IMR-90 (cell line): ENCODE measurements around the gene COL4A3. TPM values are rescaled to one million over a fixed set of nuclear protein-coding genes. Genes with fewer than 3 reads are reported as not detected.

Experiments used
- ATAC-seq: fragments of 200-7000 bp; cut with Tn5 transposase; 2 replicates; pipeline ENCODE4 v1.9.1; 2020; ENCODE audit warnings: low read depth, mild to moderate bottlenecking, moderate library complexity
- BruUV-seq: library from RNA; stranded (reverse); fragments of 400-500 nt; replicated peaks from 2 replicates; lab custom pipeline; 2021; lab: Mats Ljungman, UMichigan
- CTCF ChIA-PET: fragments of 300-600 bp; formaldehyde crosslinking; extraction: SDS; loops from one replicate; lab custom pipeline; 2021; ENCODE audit warnings: antibody characterized with exemption; lab: Yijun Ruan, JAX
- POLR2A ChIA-PET: fragments of 300-600 bp; sonication (Branson Sonifier 250); formaldehyde crosslinking; loops from one replicate; lab custom pipeline; 2022; ENCODE audit warnings: antibody characterized with exemption; ENCODE audit not compliant: unreplicated experiment; lab: Charles Lee
- DNase-seq: peaks from one replicate; pipeline ENCODE4 v3.0.0; 2013
- H2AFZ ChIP-seq: replicated peaks from 2 replicates; pipeline ENCODE3; 2013; ENCODE audit warnings: low read length, mild to moderate bottlenecking; ENCODE audit not compliant: poor library complexity
- H2AK5ac ChIP-seq: 2 replicates; pipeline ENCODE4 v1.6.1; 2013; ENCODE audit warnings: low read depth, low read length, inconsistent platforms
- H2AK9ac ChIP-seq: replicated peaks from 2 replicates; pipeline ENCODE3; 2013; ENCODE audit warnings: mild to moderate bottlenecking, low read depth, low read length, moderate library complexity; ENCODE audit not compliant: poor library complexity
- H2BK120ac ChIP-seq: 2 replicates; pipeline ENCODE4 v1.6.1; 2013; ENCODE audit warnings: low read depth, low read length, inconsistent platforms
- H2BK15ac ChIP-seq: 3 replicates; pipeline ENCODE4 v1.6.1; 2013; ENCODE audit warnings: low read depth, low read length, inconsistent platforms
- H2BK20ac ChIP-seq: 2 replicates; pipeline ENCODE4 v1.6.1; 2013; ENCODE audit warnings: low read depth, mild to moderate bottlenecking, inconsistent platforms, low read length, moderate library complexity
- H2BK5ac ChIP-seq: 2 replicates; pipeline ENCODE4 v1.6.1; 2013; ENCODE audit warnings: mild to moderate bottlenecking, low read depth, low read length, inconsistent platforms; ENCODE audit not compliant: poor library complexity, severe bottlenecking
- H3K14ac ChIP-seq: replicated peaks from 2 replicates; pipeline ENCODE4 v1.6.1; 2013; ENCODE audit warnings: low read depth, low read length, inconsistent platforms
- H3K18ac ChIP-seq: 2 replicates; pipeline ENCODE4 v1.6.1; 2013; ENCODE audit warnings: low read depth, low read length, control low read depth
- H3K23ac ChIP-seq: 2 replicates; pipeline ENCODE4 v1.6.1; 2013; ENCODE audit warnings: low read depth, low read length, inconsistent platforms
- H3K27ac ChIP-seq: 2 replicates; pipeline ENCODE4 v1.5.1; 2013; ENCODE audit warnings: mild to moderate bottlenecking, control low read depth, low read length; ENCODE audit not compliant: insufficient read depth
- H3K27me3 ChIP-seq: 2 replicates; pipeline ENCODE4 v1.6.1; 2013; ENCODE audit warnings: low read length; ENCODE audit not compliant: control insufficient read depth, insufficient read depth
- H3K36me3 ChIP-seq: 2 replicates; pipeline ENCODE4 v1.6.1; 2013; ENCODE audit warnings: low read length, mixed read lengths; ENCODE audit not compliant: control insufficient read depth, insufficient read depth
- H3K4ac ChIP-seq: 2 replicates; pipeline ENCODE4 v1.6.1; 2013; ENCODE audit warnings: low read depth, low read length, inconsistent platforms
- H3K4me1 ChIP-seq: 2 replicates; pipeline ENCODE4 v1.6.1; 2013; ENCODE audit warnings: low read length, mixed read lengths; ENCODE audit not compliant: control insufficient read depth, insufficient read depth
- H3K4me2 ChIP-seq: 2 replicates; pipeline ENCODE4 v1.6.1; 2013; ENCODE audit warnings: low read depth, mild to moderate bottlenecking, control low read depth, low read length, moderate library complexity
- H3K4me3 ChIP-seq: 2 replicates; pipeline ENCODE4 v1.5.1; 2013; ENCODE audit warnings: low read depth, mild to moderate bottlenecking, control low read depth, low read length, moderate library complexity; ENCODE audit not compliant: insufficient read depth
- H3K56ac ChIP-seq: 2 replicates; pipeline ENCODE4 v1.6.1; 2013; ENCODE audit warnings: low read length, inconsistent platforms; ENCODE audit not compliant: insufficient read depth; ENCODE audit errors: extremely low read depth
- H3K79me1 ChIP-seq, 2 experiments: 2 replicates each; pipeline ENCODE4 v1.6.1; 2013; ENCODE audit warnings: low read length in 2 of 2, inconsistent platforms in 1 of 2, low read depth in 1 of 2
- H3K9ac ChIP-seq: 2 replicates; pipeline ENCODE4 v1.6.1; 2013; ENCODE audit warnings: low read depth, low read length, control low read depth
- H3K9me1 ChIP-seq: 2 replicates; pipeline ENCODE4 v1.6.1; 2013; ENCODE audit warnings: low read length, inconsistent platforms; ENCODE audit not compliant: insufficient read depth
- H3K9me3 ChIP-seq: 2 replicates; pipeline ENCODE4 v1.6.1; 2013; ENCODE audit warnings: low read length; ENCODE audit not compliant: control insufficient read depth, insufficient read depth
- H4K20me1 ChIP-seq: 2 replicates; pipeline ENCODE4 v1.6.1; 2013; ENCODE audit warnings: low read length, inconsistent platforms; ENCODE audit not compliant: insufficient read depth
- H4K5ac ChIP-seq: 2 replicates; pipeline ENCODE4 v1.6.1; 2013; ENCODE audit warnings: mild to moderate bottlenecking, low read depth, low read length, control low read depth
- H4K8ac ChIP-seq, 2 experiments: 2 replicates each; pipeline ENCODE4 v1.6.1; 2013; ENCODE audit warnings: low read depth in 2 of 2, low read length in 2 of 2, control low read depth in 1 of 2, inconsistent platforms in 1 of 2
- H4K91ac ChIP-seq: 2 replicates; pipeline ENCODE4 v1.6.1; 2013; ENCODE audit warnings: low read depth, low read length, inconsistent platforms; ENCODE audit not compliant: insufficient read depth
- BHLHE40 ChIP-seq: fragments of 150-350 bp; IDR thresholded peaks from 2 replicates; pipeline ENCODE4 v1.6.1; 2016; ENCODE audit warnings: mild to moderate bottlenecking, low read depth, low read length
- CEBPB ChIP-seq: IDR thresholded peaks from 2 replicates; pipeline ENCODE4 v1.6.1; 2012; ENCODE audit warnings: low read depth, low read length, improper control_type of control experiment
- CHD1 ChIP-seq: IDR thresholded peaks from 2 replicates; pipeline ENCODE4 v1.6.1; 2012; ENCODE audit warnings: low read depth, low read length, improper control_type of control experiment
- FOS ChIP-seq: fragments of 150-350 bp; IDR thresholded peaks from 2 replicates; pipeline ENCODE4 v1.6.1; 2016; ENCODE audit warnings: low read depth, low read length
- MAFK ChIP-seq: IDR thresholded peaks from 2 replicates; pipeline ENCODE4 v1.6.1; 2012; ENCODE audit warnings: low read depth, low read length, improper control_type of control experiment
- MAZ ChIP-seq: IDR thresholded peaks from 2 replicates; pipeline ENCODE4 v1.6.1; 2012; ENCODE audit warnings: low read depth, mild to moderate bottlenecking, low read length, improper control_type of control experiment, moderate library complexity, borderline replicate concordance
- MXI1 ChIP-seq: IDR thresholded peaks from 2 replicates; pipeline ENCODE4 v1.6.1; 2012; ENCODE audit warnings: low read depth, mild to moderate bottlenecking, low read length, moderate library complexity, borderline replicate concordance
- NFE2L2 ChIP-seq: fragments of 150-350 bp; IDR thresholded peaks from 2 replicates; pipeline ENCODE4 v1.6.1; 2016; ENCODE audit warnings: low read depth, mild to moderate bottlenecking, low read length
- POLR2A ChIP-seq: IDR thresholded peaks from 2 replicates; pipeline ENCODE4 v1.6.1; 2012; ENCODE audit warnings: mild to moderate bottlenecking, low read depth, low read length
- RAD21 ChIP-seq: IDR thresholded peaks from 2 replicates; pipeline ENCODE4 v1.6.1; 2012; ENCODE audit warnings: low read length, improper control_type of control experiment
- RCOR1 ChIP-seq: IDR thresholded peaks from 2 replicates; pipeline ENCODE4 v1.6.1; 2012; ENCODE audit warnings: mild to moderate bottlenecking, low read length, improper control_type of control experiment; ENCODE audit not compliant: insufficient replicate concordance
- RFX5 ChIP-seq: IDR thresholded peaks from 2 replicates; pipeline ENCODE4 v1.8.0; 2012; ENCODE audit warnings: low read depth, mild to moderate bottlenecking, low read length, moderate library complexity
- SMC3 ChIP-seq: fragments of 150-350 bp; IDR thresholded peaks from 2 replicates; pipeline ENCODE4 v1.6.1; 2016; ENCODE audit warnings: low read depth, mild to moderate bottlenecking, antibody characterized with exemption, low read length, moderate library complexity
- WGBS, 2 experiments: methylation state at CpG; one replicate each; pipeline versions ENCODE4 v1.1.5 to v1.1.7; 2013; ENCODE audit warnings: missing lambda C conversion rate in 2 of 2; ENCODE audit not compliant: insufficient read length in 1 of 2; ENCODE audit errors: extremely low coverage in 2 of 2; 5-methylcytosine and 5-hydroxymethylcytosine counted together
- dilution Hi-C: fragments of 300-500 bp; cut with HindIII; formaldehyde crosslinking; loops from one replicate; pipeline ENCODE4 v1.14.3; 2018; ENCODE audit warnings: low sequenced_read_pairs; ENCODE audit not compliant: unreplicated experiment
- in situ Hi-C: fragments of 300-500 bp; cut with MboI; formaldehyde crosslinking; loops from 3 replicates; pipeline ENCODE4 v1.14.3; 2019; ENCODE audit warnings: low sequenced_read_pairs, inconsistent platforms, mixed read lengths
- intact Hi-C: fragments of 100-400 bp; cut with micrococcal nuclease; formaldehyde crosslinking; loops from 2 replicates; pipeline ENCODE4 v1.10.0; 2022
- polyA plus RNA-seq, 3 experiments: library from polyadenylated mRNA; depleted of rRNA; stranded (reverse); fragments of >200 nt; gene quantifications; 2 replicates each; pipeline ENCODE4 v1.2.3, GENCODE V29; 2012; ENCODE audit warnings: low replicate concordance in 1 of 3
- total RNA-seq: library from RNA; depleted of rRNA; stranded (reverse); fragments of >200 nt; gene quantifications from 2 replicates; pipeline ENCODE4 v1.2.3, GENCODE V29; 2012
- TF ChIP-seq, protein P1 (sequence below): fragments of 150-350 bp; IDR thresholded peaks from 2 replicates; pipeline ENCODE4 v1.6.1; 2017; ENCODE audit warnings: mild to moderate bottlenecking, antibody characterized with exemption, low read length, low read depth
- TF ChIP-seq, protein P2 (sequence below): conservative IDR thresholded peaks from 2 replicates; pipeline ENCODE4 v1.5.1; 2012; ENCODE audit warnings: mild to moderate bottlenecking, low read depth, low read length, improper control_type of control experiment
- TF ChIP-seq, protein P3 (sequence below): fragments of 150-350 bp; IDR thresholded peaks from 2 replicates; pipeline ENCODE4 v1.6.1; 2016; ENCODE audit warnings: low read depth, mild to moderate bottlenecking, low read length, moderate library complexity, borderline replicate concordance

The COL4A3 gene
- total and polyA plus RNA-seq, 2 of the 4 experiments (the other 2 are of a cell fraction), result not detected

DNA sequence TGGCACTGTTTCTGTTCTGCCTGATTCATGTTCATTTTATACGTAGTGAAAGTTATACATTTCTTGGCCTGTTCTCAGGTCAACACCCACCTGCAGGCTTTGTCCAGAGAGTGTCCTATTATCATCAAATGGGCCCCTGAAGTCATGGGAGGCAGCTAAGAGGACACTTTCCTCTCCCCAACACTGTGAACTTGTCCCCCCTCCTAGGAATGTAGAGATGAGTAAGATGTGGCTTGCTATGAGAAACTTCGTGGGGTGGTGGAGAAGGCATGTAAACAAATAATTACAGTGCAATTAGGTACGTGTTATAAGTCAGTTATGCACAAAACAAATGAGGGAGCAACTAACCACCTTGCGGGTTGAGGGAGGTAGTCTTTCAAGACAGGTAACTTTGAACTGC lies 57.9 kb downstream of the COL4A3 start:
- intact Hi-C loops, result no loop called here
- in situ Hi-C loops, result no loop called here
- POLR2A ChIA-PET, result no interaction called here
- Histone ChIP-seq H3K9me1 (no peaks in the 10 kb centered on the region), H3K79me1 (no peaks in the 10 kb centered on the region), H4K8ac (no peak overlapping the region), H3K14ac (no peak overlapping the region), H3K9me3 (no peaks in the 10 kb centered on the region), H2BK20ac (no peak overlapping the region), H2BK120ac (no peak overlapping the region), H3K27ac (no peak overlapping the region), H2BK5ac (no peak overlapping the region), H3K56ac (no peak overlapping the region), H2AFZ (no peak overlapping the region), H3K4me2 (no peak overlapping the region), H3K9ac (no peak overlapping the region), H2AK5ac (no peak overlapping the region), H3K4me1 (no peaks in the 10 kb centered on the region), H4K20me1 (no peaks in the 10 kb centered on the region), H2AK9ac (no peak overlapping the region), H3K27me3 (peaks cover 2% of the 10 kb centered on the region; the same call in 1 of the 2 replicates), H4K5ac (no peak overlapping the region), H2BK15ac (no peak overlapping the region), H4K91ac (no peak overlapping the region), H3K18ac (no peak overlapping the region), H3K4me3 (no peak overlapping the region), H3K23ac (no peak overlapping the region), H3K36me3 (no peaks in the 10 kb centered on the region), H3K4ac (no peak overlapping the region)
- dilution Hi-C loops, result no loop called here
- BruUV-seq, result no TSS peak
- WGBS, 2 experiments, result 33% methylated on average over 1 of the region's 4 CpGs; no CpG with 5 or more reads in 1 of the 2 experiments
- ATAC-seq (no peak), DNase-seq (no peak)
- CTCF ChIA-PET, result interaction anchor here (1.1 kb wide), 1 partner anchor 16 kb away, joined by 5 read pairs; no protein-coding TSS in a partner anchor
- no peak for TF ChIP-seq SMC3
- no peak for TF ChIP-seq RAD21
- no peak for TF ChIP-seq MXI1
- TF ChIP-seq, protein P1, sequence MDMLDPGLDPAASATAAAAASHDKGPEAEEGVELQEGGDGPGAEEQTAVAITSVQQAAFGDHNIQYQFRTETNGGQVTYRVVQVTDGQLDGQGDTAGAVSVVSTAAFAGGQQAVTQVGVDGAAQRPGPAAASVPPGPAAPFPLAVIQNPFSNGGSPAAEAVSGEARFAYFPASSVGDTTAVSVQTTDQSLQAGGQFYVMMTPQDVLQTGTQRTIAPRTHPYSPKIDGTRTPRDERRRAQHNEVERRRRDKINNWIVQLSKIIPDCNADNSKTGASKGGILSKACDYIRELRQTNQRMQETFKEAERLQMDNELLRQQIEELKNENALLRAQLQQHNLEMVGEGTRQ, result no peak
- TF ChIP-seq CHD1, result no peak
- no peak for TF ChIP-seq POLR2A
- TF ChIP-seq, protein P2, sequence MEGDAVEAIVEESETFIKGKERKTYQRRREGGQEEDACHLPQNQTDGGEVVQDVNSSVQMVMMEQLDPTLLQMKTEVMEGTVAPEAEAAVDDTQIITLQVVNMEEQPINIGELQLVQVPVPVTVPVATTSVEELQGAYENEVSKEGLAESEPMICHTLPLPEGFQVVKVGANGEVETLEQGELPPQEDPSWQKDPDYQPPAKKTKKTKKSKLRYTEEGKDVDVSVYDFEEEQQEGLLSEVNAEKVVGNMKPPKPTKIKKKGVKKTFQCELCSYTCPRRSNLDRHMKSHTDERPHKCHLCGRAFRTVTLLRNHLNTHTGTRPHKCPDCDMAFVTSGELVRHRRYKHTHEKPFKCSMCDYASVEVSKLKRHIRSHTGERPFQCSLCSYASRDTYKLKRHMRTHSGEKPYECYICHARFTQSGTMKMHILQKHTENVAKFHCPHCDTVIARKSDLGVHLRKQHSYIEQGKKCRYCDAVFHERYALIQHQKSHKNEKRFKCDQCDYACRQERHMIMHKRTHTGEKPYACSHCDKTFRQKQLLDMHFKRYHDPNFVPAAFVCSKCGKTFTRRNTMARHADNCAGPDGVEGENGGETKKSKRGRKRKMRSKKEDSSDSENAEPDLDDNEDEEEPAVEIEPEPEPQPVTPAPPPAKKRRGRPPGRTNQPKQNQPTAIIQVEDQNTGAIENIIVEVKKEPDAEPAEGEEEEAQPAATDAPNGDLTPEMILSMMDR, result no peak
- no peak for TF ChIP-seq MAFK
- TF ChIP-seq BHLHE40, result no peak
- no peak for TF ChIP-seq RCOR1
- no peak for TF ChIP-seq MAZ
- TF ChIP-seq FOS, result no peak
- no peak for TF ChIP-seq RFX5
- TF ChIP-seq, protein P3, sequence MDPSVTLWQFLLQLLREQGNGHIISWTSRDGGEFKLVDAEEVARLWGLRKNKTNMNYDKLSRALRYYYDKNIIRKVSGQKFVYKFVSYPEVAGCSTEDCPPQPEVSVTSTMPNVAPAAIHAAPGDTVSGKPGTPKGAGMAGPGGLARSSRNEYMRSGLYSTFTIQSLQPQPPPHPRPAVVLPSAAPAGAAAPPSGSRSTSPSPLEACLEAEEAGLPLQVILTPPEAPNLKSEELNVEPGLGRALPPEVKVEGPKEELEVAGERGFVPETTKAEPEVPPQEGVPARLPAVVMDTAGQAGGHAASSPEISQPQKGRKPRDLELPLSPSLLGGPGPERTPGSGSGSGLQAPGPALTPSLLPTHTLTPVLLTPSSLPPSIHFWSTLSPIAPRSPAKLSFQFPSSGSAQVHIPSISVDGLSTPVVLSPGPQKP, result no peak
- no peak for TF ChIP-seq NFE2L2
- TF ChIP-seq CEBPB, result no peak
